ENCODE data around the gene P2RX2. TPM values are rescaled to one million over a fixed set of nuclear protein-coding genes. Genes with fewer than 3 reads are reported as not detected.

Gene P2RX2
- total RNA-seq, 4 donors from 2014 or later = 0.74 to 2.8 TPM; not detected in 2

DNA sequence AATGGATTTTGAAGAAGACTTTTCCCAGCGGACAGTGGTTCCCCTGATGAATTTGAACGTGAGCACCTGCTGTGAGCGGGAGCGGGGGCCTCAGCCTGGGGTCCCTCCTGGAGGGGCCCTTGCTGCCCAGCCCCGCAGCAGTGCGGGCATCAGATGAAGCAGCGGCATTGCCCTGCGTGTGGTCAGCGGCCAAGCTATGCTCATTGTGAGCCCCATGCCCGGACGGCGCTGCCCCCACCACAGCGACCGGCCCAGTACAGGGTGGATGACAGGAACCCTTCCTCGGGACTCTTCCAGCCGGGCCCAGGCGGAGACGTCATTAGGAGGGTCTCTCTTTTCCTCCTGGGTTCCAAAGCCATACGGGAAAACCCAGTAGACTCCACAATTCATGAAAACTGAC lies 11.6 kb upstream of the P2RX2 start:
- no peak for DNase-seq (ENCODE audit: low spot score)
- ATAC-seq (ENCODE audit: low FRiP score) = no peak
- TF ChIP-seq CTCF (IDR thresholded peaks at IDR 0.05) = no peak

DNA sequence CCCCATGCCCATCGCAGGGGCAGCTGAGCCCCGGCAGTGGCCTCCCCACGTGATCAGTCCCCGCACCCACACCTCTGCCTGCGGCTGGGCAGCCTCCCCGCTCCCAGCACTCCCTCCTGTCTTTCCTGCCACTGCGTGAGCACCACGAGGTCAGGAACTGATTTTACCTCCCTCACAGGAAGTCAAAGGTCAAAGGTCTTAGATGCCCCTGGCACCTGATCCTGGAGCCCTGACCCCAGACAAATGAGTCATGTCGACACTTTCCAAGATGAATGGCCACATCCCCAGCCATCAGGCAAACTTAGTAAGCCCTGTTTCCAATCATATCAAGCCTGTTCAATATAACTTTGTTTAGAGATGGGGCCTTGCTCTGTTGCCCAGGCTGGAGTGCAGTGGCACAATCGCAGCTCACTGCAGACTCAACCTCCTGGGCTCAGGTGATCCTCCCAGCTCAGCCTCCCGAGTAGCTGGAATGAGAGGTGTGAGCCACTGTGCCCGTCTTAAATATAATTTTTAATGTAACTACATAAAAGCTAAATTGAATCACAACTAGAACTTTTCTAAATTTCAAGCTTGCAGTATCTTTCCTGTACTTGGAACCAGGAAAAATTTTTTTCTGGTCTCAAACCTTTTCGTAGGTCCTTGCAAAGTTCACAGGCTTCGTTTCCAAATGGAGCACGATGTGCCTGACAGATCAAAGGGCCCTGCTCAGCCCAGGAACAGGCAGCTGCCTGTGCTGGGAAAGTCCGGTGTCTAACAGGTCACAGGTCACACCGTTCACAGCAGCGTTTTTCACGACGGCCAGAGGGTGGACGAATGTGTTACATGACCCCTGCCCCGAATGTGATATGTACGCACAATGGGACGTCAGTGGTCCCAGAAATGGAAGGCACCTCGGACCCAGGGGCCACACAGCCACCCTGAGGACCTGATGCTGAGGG lies 10.1 kb upstream of the P2RX2 start:
- TF ChIP-seq CTCF (IDR thresholded peaks at IDR 0.05) = no peak
- ATAC-seq (ENCODE audit: low FRiP score) (no peak), DNase-seq (ENCODE audit: low spot score) (no peak)

GRCh38 chr12:132610051-132610759 lies 8.4 kb upstream of the P2RX2 start, which contains the start of gene LRCOL1:
LRCOL1 (minus strand) TSS chr12:132610582; CDS start chr12:132606251, 4,331 bp downstream.
- ATAC-seq (ENCODE audit: low FRiP score) = no peak

GRCh38 chr12:132610866-132611602 lies 7.5 kb upstream of the P2RX2 start:
- DNase-seq (ENCODE audit: low spot score) (no peak), ATAC-seq (ENCODE audit: low FRiP score) (no peak)
- no peak for TF ChIP-seq CTCF (IDR thresholded peaks at IDR 0.05)

More at GRCh38 chr12:132610051-132610759, 8.4 kb upstream of the P2RX2 start, which contains the start of gene LRCOL1:
- no peak for TF ChIP-seq CTCF (IDR thresholded peaks at IDR 0.05)
- no peak for DNase-seq (ENCODE audit: low spot score)

DNA sequence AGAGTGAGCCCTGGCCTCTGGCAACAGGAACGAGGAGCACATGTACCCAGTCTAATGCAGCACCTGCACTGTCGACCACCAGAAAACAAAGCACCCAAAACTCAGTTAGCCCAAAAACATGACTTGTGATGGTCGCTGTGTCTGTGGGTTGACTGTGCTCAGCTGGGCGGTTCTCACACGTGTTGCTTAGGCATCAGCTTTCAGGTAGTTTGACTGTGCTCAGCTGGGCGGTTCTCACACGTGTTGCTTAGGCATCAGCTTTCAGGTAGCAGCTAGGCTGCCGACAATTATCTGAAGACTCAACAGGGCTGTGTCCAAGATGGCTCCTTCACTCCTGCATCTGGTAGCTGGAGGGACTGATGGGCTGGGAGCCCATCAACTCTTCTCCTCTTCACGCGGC lies 7.0 kb upstream of the P2RX2 start:
- TF ChIP-seq CTCF (IDR thresholded peaks at IDR 0.05) = no peak
- ATAC-seq (ENCODE audit: low FRiP score) = no peak

DNA sequence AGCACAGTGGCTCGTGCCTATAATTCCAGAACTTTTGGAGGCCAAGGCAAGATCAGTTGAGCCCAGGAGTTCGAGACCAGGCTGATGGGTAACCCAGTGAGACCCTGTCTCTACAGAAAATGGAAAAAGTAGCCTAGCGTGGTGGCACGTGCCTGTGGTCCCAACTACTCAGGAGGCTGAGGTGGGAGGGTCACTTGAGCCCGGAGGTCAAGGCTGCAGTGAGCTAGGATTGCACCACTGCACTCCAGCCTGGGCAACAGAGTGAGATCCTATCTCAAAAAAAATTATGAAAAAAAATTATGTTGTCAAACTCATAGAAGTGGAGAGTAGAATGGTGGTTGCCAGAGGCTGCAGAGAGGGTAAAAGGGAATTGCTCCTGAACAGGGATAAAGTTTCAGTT lies 4.5 kb upstream of the P2RX2 start:
- DNase-seq (ENCODE audit: low spot score) = no peak
- no peak for TF ChIP-seq CTCF (IDR thresholded peaks at IDR 0.05)
- no peak for ATAC-seq (ENCODE audit: low FRiP score)

More for the DNA sequence above, 7.0 kb upstream of the P2RX2 start:
- no peak for DNase-seq (ENCODE audit: low spot score)

Data from omental fat pad (tissue), 4 donors.